A673 (cell line): ENCODE data around the gene CCKAR. TPM values are rescaled to one million over a fixed set of nuclear protein-coding genes. Genes with fewer than 3 reads are reported as not detected.

ENCODE experiments used
- BruUV-seq: library from RNA; stranded (reverse); fragments of 400-500 nt; replicated peaks from 2 replicates; lab custom pipeline; 2021; lab: Mats Ljungman, UMichigan
- CTCF ChIA-PET: fragments of 300-600 bp; sonication (Branson Sonifier 250); formaldehyde crosslinking; loops from one replicate; lab custom pipeline; 2022; ENCODE audit warnings: antibody characterized with exemption; lab: Charles Lee
- POLR2A ChIA-PET: fragments of 300-600 bp; sonication (Branson Sonifier 250); formaldehyde crosslinking; loops from one replicate; lab custom pipeline; 2022; ENCODE audit warnings: antibody characterized with exemption; ENCODE audit not compliant: low non-redundant PET; lab: Charles Lee
- DNase-seq: peaks from one replicate; pipeline ENCODE4 v3.0.0-alpha.2; 2015; ENCODE audit warnings: low spot score
- H3K27ac ChIP-seq: fragments of 200-600 bp; sonication (generic); 2 replicates; pipeline ENCODE4 v1.5.1; 2016; ENCODE audit warnings: mixed run types, low read depth, mild to moderate bottlenecking, mixed read lengths, antibody characterized with exemption, low read length; ENCODE audit not compliant: poor library complexity, severe bottlenecking
- H3K27me3 ChIP-seq: fragments of 200-600 bp; sonication (generic); replicated peaks from 2 replicates; pipeline ENCODE4 v1.6.1; 2017; ENCODE audit warnings: mixed run types, low read depth, mild to moderate bottlenecking, mixed read lengths, antibody characterized with exemption, low read length; ENCODE audit not compliant: insufficient read depth, poor library complexity
- H3K36me3 ChIP-seq: fragments of 200-600 bp; sonication (generic); 2 replicates; pipeline ENCODE4 v1.6.1; 2016; ENCODE audit warnings: mixed run types, mild to moderate bottlenecking, mixed read lengths, antibody characterized with exemption, low read length; ENCODE audit not compliant: insufficient read depth, poor library complexity, severe bottlenecking
- H3K4me1 ChIP-seq: fragments of 200-600 bp; sonication (generic); 2 replicates; pipeline ENCODE4 v1.6.1; 2017; ENCODE audit warnings: mixed run types, mild to moderate bottlenecking, mixed read lengths, antibody characterized with exemption, low read length; ENCODE audit not compliant: insufficient read depth, poor library complexity, severe bottlenecking
- H3K4me3 ChIP-seq: fragments of 200-600 bp; sonication (generic); 2 replicates; pipeline ENCODE4 v1.5.1; 2016; ENCODE audit warnings: low read depth, mixed run types, mild to moderate bottlenecking, mixed read lengths, low read length; ENCODE audit not compliant: poor library complexity, severe bottlenecking
- H3K9me3 ChIP-seq: fragments of 200-600 bp; sonication (generic); 2 replicates; pipeline ENCODE4 v1.6.1; 2016; ENCODE audit warnings: mixed run types, low read depth, mild to moderate bottlenecking, mixed read lengths, antibody characterized with exemption, low read length; ENCODE audit not compliant: poor library complexity, severe bottlenecking
- CTCF ChIP-seq: fragments of 300-800, 200-600 bp; sonication (generic); conservative IDR thresholded peaks from 2 replicates; pipeline ENCODE4 v1.5.1; 2017; ENCODE audit warnings: low read depth, mild to moderate bottlenecking, antibody characterized with exemption, low read length, moderate library complexity, mixed read lengths
- EZH2 ChIP-seq: fragments of 200-600 bp; sonication (generic); IDR thresholded peaks from 2 replicates; pipeline ENCODE4 v1.6.1; 2017; ENCODE audit warnings: borderline replicate concordance, low read depth, mild to moderate bottlenecking, mixed read lengths, antibody characterized with exemption, low read length; ENCODE audit not compliant: poor library complexity, severe bottlenecking
- intact Hi-C: fragments of 100-400 bp; cut with micrococcal nuclease; formaldehyde crosslinking; loops from one replicate; pipeline ENCODE4 v1.10.0; 2022; ENCODE audit not compliant: unreplicated experiment
- total RNA-seq: library from RNA; stranded (reverse); gene quantifications from 2 replicates; pipeline ENCODE4 v1.2.3, GENCODE V29; 2021

CCKAR gene
- total RNA-seq, 1 experiment from 2014 or later, result not detected

- ChIA-PET CTCF (no interaction called here), POLR2A (no interaction called here)
- DNase-seq, result no peak
- TF ChIP-seq EZH2, result no peak
- no peak for TF ChIP-seq CTCF
- Histone ChIP-seq H3K4me3 (no peak overlapping the region), H3K36me3 (no peaks in the 10 kb centered on the region), H3K27me3 (no peaks in the 10 kb centered on the region), H3K27ac (no peak overlapping the region), H3K9me3 (no peaks in the 10 kb centered on the region), H3K4me1 (peaks cover 4% of the 10 kb centered on the region)
- intact Hi-C loops, result no loop called here
- no TSS peak for BruUV-seq
Measured at GRCh38 chr4:26485684-26486083, 4.6 kb downstream of the CCKAR start.

GRCh38 chr4:26484516-26484915 lies 5.8 kb downstream of the CCKAR start:
- BruUV-seq, result no TSS peak
- no peak overlapping the region for H3K4me3 ChIP-seq
- no peak overlapping the region for H3K27ac ChIP-seq
- CTCF ChIA-PET, result no interaction called here
- H3K9me3 ChIP-seq, result no peaks in the 10 kb centered on the region
- POLR2A ChIA-PET, result no interaction called here
- H3K27me3 ChIP-seq, result no peaks in the 10 kb centered on the region
- H3K4me1 ChIP-seq, result no peaks in the 10 kb centered on the region
- TF ChIP-seq CTCF, result no peak
- intact Hi-C loops, result no loop called here
- H3K36me3 ChIP-seq, result no peaks in the 10 kb centered on the region
- DNase-seq, result no peak

- TF ChIP-seq EZH2, result no peak
- no peak for TF ChIP-seq CTCF
- H3K4me1 ChIP-seq, result no peaks in the 10 kb centered on the region
- CTCF ChIA-PET, result no interaction called here
- no peak for DNase-seq
- H3K9me3 ChIP-seq, result no peaks in the 10 kb centered on the region
- no peaks in the 10 kb centered on the region for H3K36me3 ChIP-seq
- no peaks in the 10 kb centered on the region for H3K27me3 ChIP-seq
- no TSS peak for BruUV-seq
- POLR2A ChIA-PET, result no interaction called here
- intact Hi-C loops, result no loop called here
- no peak overlapping the region for H3K4me3 ChIP-seq
- H3K27ac ChIP-seq, result no peak overlapping the region
Measured at GRCh38 chr4:26484032-26484515, 6.2 kb downstream of the CCKAR start.
